ENCODE measurements around the gene BNIP2.

DNA sequence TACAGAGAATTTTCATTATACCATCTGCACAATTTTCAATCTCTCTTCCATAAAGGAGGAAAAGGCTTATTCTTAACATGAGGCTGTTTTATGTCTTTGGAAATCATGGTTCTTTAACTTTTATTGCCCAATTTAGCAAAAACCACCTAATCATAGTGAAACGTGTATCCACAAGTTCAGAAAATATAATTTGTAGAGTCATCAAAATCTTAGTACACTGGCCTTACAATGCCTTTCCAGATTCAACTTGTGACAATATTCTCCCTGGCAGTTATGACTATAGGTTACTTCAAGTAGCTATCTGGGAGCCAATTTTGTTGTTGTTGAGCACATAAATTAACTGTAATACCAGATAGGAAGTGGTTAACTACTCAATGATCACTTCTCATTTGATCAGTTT lies 10.9 kb downstream of the BNIP2 start:
- TF ChIP-seq, protein P1, sequence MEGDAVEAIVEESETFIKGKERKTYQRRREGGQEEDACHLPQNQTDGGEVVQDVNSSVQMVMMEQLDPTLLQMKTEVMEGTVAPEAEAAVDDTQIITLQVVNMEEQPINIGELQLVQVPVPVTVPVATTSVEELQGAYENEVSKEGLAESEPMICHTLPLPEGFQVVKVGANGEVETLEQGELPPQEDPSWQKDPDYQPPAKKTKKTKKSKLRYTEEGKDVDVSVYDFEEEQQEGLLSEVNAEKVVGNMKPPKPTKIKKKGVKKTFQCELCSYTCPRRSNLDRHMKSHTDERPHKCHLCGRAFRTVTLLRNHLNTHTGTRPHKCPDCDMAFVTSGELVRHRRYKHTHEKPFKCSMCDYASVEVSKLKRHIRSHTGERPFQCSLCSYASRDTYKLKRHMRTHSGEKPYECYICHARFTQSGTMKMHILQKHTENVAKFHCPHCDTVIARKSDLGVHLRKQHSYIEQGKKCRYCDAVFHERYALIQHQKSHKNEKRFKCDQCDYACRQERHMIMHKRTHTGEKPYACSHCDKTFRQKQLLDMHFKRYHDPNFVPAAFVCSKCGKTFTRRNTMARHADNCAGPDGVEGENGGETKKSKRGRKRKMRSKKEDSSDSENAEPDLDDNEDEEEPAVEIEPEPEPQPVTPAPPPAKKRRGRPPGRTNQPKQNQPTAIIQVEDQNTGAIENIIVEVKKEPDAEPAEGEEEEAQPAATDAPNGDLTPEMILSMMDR (IDR thresholded peaks at IDR 0.05) = no peak
- TF ChIP-seq POLR2AphosphoS5 (IDR thresholded peaks at IDR 0.05) (no peak), POLR2A (IDR thresholded peaks at IDR 0.05; ENCODE audit: low read depth) (no peak), EP300 (IDR thresholded peaks at IDR 0.05) (no peak)
